IMR-90 (cell line): ENCODE measurements around the gene PRSS21. TPM values are rescaled to one million over a fixed set of nuclear protein-coding genes. Genes with fewer than 3 reads are reported as not detected.

ENCODE experiments used
- ATAC-seq: fragments of 200-7000 bp; cut with Tn5 transposase; 2 replicates; pipeline ENCODE4 v1.9.1; 2020; ENCODE audit warnings: low read depth, mild to moderate bottlenecking, moderate library complexity
- BruUV-seq: library from RNA; stranded (reverse); fragments of 400-500 nt; replicated peaks from 2 replicates; lab custom pipeline; 2021; lab: Mats Ljungman, UMichigan
- CTCF ChIA-PET: fragments of 300-600 bp; formaldehyde crosslinking; extraction: SDS; loops from one replicate; lab custom pipeline; 2021; ENCODE audit warnings: antibody characterized with exemption; lab: Yijun Ruan, JAX
- POLR2A ChIA-PET: fragments of 300-600 bp; sonication (Branson Sonifier 250); formaldehyde crosslinking; loops from one replicate; lab custom pipeline; 2022; ENCODE audit warnings: antibody characterized with exemption; ENCODE audit not compliant: unreplicated experiment; lab: Charles Lee
- DNase-seq: peaks from one replicate; pipeline ENCODE4 v3.0.0; 2013
- H2AFZ ChIP-seq: replicated peaks from 2 replicates; pipeline ENCODE3; 2013; ENCODE audit warnings: low read length, mild to moderate bottlenecking; ENCODE audit not compliant: poor library complexity
- H2AK5ac ChIP-seq: 2 replicates; pipeline ENCODE4 v1.6.1; 2013; ENCODE audit warnings: low read depth, low read length, inconsistent platforms
- H2AK9ac ChIP-seq: replicated peaks from 2 replicates; pipeline ENCODE3; 2013; ENCODE audit warnings: mild to moderate bottlenecking, low read depth, low read length, moderate library complexity; ENCODE audit not compliant: poor library complexity
- H2BK120ac ChIP-seq: 2 replicates; pipeline ENCODE4 v1.6.1; 2013; ENCODE audit warnings: low read depth, low read length, inconsistent platforms
- H2BK15ac ChIP-seq: 3 replicates; pipeline ENCODE4 v1.6.1; 2013; ENCODE audit warnings: low read depth, low read length, inconsistent platforms
- H2BK20ac ChIP-seq: 2 replicates; pipeline ENCODE4 v1.6.1; 2013; ENCODE audit warnings: low read depth, mild to moderate bottlenecking, inconsistent platforms, low read length, moderate library complexity
- H2BK5ac ChIP-seq: 2 replicates; pipeline ENCODE4 v1.6.1; 2013; ENCODE audit warnings: mild to moderate bottlenecking, low read depth, low read length, inconsistent platforms; ENCODE audit not compliant: poor library complexity, severe bottlenecking
- H3K14ac ChIP-seq: replicated peaks from 2 replicates; pipeline ENCODE4 v1.6.1; 2013; ENCODE audit warnings: low read depth, low read length, inconsistent platforms
- H3K18ac ChIP-seq: 2 replicates; pipeline ENCODE4 v1.6.1; 2013; ENCODE audit warnings: low read depth, low read length, control low read depth
- H3K23ac ChIP-seq: 2 replicates; pipeline ENCODE4 v1.6.1; 2013; ENCODE audit warnings: low read depth, low read length, inconsistent platforms
- H3K27ac ChIP-seq: 2 replicates; pipeline ENCODE4 v1.5.1; 2013; ENCODE audit warnings: mild to moderate bottlenecking, control low read depth, low read length; ENCODE audit not compliant: insufficient read depth
- H3K27me3 ChIP-seq: 2 replicates; pipeline ENCODE4 v1.6.1; 2013; ENCODE audit warnings: low read length; ENCODE audit not compliant: control insufficient read depth, insufficient read depth
- H3K36me3 ChIP-seq: 2 replicates; pipeline ENCODE4 v1.6.1; 2013; ENCODE audit warnings: low read length, mixed read lengths; ENCODE audit not compliant: control insufficient read depth, insufficient read depth
- H3K4ac ChIP-seq: 2 replicates; pipeline ENCODE4 v1.6.1; 2013; ENCODE audit warnings: low read depth, low read length, inconsistent platforms
- H3K4me1 ChIP-seq: 2 replicates; pipeline ENCODE4 v1.6.1; 2013; ENCODE audit warnings: low read length, mixed read lengths; ENCODE audit not compliant: control insufficient read depth, insufficient read depth
- H3K4me2 ChIP-seq: 2 replicates; pipeline ENCODE4 v1.6.1; 2013; ENCODE audit warnings: low read depth, mild to moderate bottlenecking, control low read depth, low read length, moderate library complexity
- H3K4me3 ChIP-seq: 2 replicates; pipeline ENCODE4 v1.5.1; 2013; ENCODE audit warnings: low read depth, mild to moderate bottlenecking, control low read depth, low read length, moderate library complexity; ENCODE audit not compliant: insufficient read depth
- H3K56ac ChIP-seq: 2 replicates; pipeline ENCODE4 v1.6.1; 2013; ENCODE audit warnings: low read length, inconsistent platforms; ENCODE audit not compliant: insufficient read depth; ENCODE audit errors: extremely low read depth
- H3K79me1 ChIP-seq, 2 experiments: 2 replicates each; pipeline ENCODE4 v1.6.1; 2013; ENCODE audit warnings: low read length in 2 of 2, inconsistent platforms in 1 of 2, low read depth in 1 of 2
- H3K9ac ChIP-seq: 2 replicates; pipeline ENCODE4 v1.6.1; 2013; ENCODE audit warnings: low read depth, low read length, control low read depth
- H3K9me1 ChIP-seq: 2 replicates; pipeline ENCODE4 v1.6.1; 2013; ENCODE audit warnings: low read length, inconsistent platforms; ENCODE audit not compliant: insufficient read depth
- H3K9me3 ChIP-seq: 2 replicates; pipeline ENCODE4 v1.6.1; 2013; ENCODE audit warnings: low read length; ENCODE audit not compliant: control insufficient read depth, insufficient read depth
- H4K20me1 ChIP-seq: 2 replicates; pipeline ENCODE4 v1.6.1; 2013; ENCODE audit warnings: low read length, inconsistent platforms; ENCODE audit not compliant: insufficient read depth
- H4K5ac ChIP-seq: 2 replicates; pipeline ENCODE4 v1.6.1; 2013; ENCODE audit warnings: mild to moderate bottlenecking, low read depth, low read length, control low read depth
- H4K8ac ChIP-seq, 2 experiments: 2 replicates each; pipeline ENCODE4 v1.6.1; 2013; ENCODE audit warnings: low read depth in 2 of 2, low read length in 2 of 2, control low read depth in 1 of 2, inconsistent platforms in 1 of 2
- H4K91ac ChIP-seq: 2 replicates; pipeline ENCODE4 v1.6.1; 2013; ENCODE audit warnings: low read depth, low read length, inconsistent platforms; ENCODE audit not compliant: insufficient read depth
- SMC3 ChIP-seq: fragments of 150-350 bp; IDR thresholded peaks from 2 replicates; pipeline ENCODE4 v1.6.1; 2016; ENCODE audit warnings: low read depth, mild to moderate bottlenecking, antibody characterized with exemption, low read length, moderate library complexity
- WGBS, 2 experiments: methylation state at CpG; one replicate each; pipeline versions ENCODE4 v1.1.5 to v1.1.7; 2013; ENCODE audit warnings: missing lambda C conversion rate in 2 of 2; ENCODE audit not compliant: insufficient read length in 1 of 2; ENCODE audit errors: extremely low coverage in 2 of 2; 5-methylcytosine and 5-hydroxymethylcytosine counted together
- dilution Hi-C: fragments of 300-500 bp; cut with HindIII; formaldehyde crosslinking; loops from one replicate; pipeline ENCODE4 v1.14.3; 2018; ENCODE audit warnings: low sequenced_read_pairs; ENCODE audit not compliant: unreplicated experiment
- in situ Hi-C: fragments of 300-500 bp; cut with MboI; formaldehyde crosslinking; loops from 3 replicates; pipeline ENCODE4 v1.14.3; 2019; ENCODE audit warnings: low sequenced_read_pairs, inconsistent platforms, mixed read lengths
- intact Hi-C: fragments of 100-400 bp; cut with micrococcal nuclease; formaldehyde crosslinking; loops from 2 replicates; pipeline ENCODE4 v1.10.0; 2022
- polyA plus RNA-seq, 3 experiments: library from polyadenylated mRNA; depleted of rRNA; stranded (reverse); fragments of >200 nt; gene quantifications; 2 replicates each; pipeline ENCODE4 v1.2.3, GENCODE V29; 2012; ENCODE audit warnings: low replicate concordance in 1 of 3
- total RNA-seq: library from RNA; depleted of rRNA; stranded (reverse); fragments of >200 nt; gene quantifications from 2 replicates; pipeline ENCODE4 v1.2.3, GENCODE V29; 2012

PRSS21 gene
- total and polyA plus RNA-seq, 2 of the 4 experiments (the other 2 are of a cell fraction) = 0.21 TPM; not detected in 1

DNA sequence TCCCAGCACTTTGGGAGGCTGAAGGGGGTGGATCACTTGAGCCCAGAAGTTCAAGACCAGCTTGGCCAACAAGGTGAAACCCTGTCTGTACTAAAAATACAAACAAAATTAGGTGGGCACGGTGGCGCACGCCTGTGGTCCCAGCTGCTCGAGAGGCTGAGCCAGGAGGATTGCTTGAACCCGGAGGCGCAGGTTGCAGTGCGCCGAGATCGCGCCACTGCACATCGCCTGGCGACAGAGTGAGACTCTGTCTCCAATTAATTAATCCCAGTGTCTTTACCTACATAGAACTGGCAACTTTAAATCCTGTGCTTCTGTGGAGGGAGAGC lies 38.4 kb upstream of the PRSS21 start:
- dilution Hi-C loops = no loop called here
- Histone ChIP-seq H2AFZ (no peak overlapping the region), H3K18ac (no peak overlapping the region), H2BK15ac (no peak overlapping the region), H2BK120ac (no peak overlapping the region), H2BK20ac (no peak overlapping the region), H3K23ac (peak overlapping the region; percentile 99; the same call in 1 of the 2 replicates), H3K9me1 (peaks cover 10% of the 10 kb centered on the region), H3K4me3 (no peak overlapping the region), H3K4me2 (no peak overlapping the region; the same call in 1 of the 2 replicates), H2AK5ac (peak overlapping the region; percentile 98; the same call in 1 of the 2 replicates), H3K4me1 (peaks cover 4% of the 10 kb centered on the region), H2AK9ac (peak overlapping the region; percentile 68), H3K9ac (no peak overlapping the region), H4K20me1 (peaks cover 25% of the 10 kb centered on the region), H2BK5ac (no peak overlapping the region), H4K5ac (no peak overlapping the region; the same call in 1 of the 2 replicates), H3K79me1 (peaks cover 16 to 56% of the 10 kb centered on the region in 2 experiments), H4K91ac (no peak overlapping the region), H3K9me3 (no peaks in the 10 kb centered on the region), H3K4ac (peak overlapping the region; percentile 99; the same call in 1 of the 2 replicates), H3K56ac (no peak overlapping the region), H3K27me3 (peaks cover 6% of the 10 kb centered on the region; the same call in 1 of the 2 replicates), H3K27ac (no peak overlapping the region), H3K36me3 (peaks cover 16% of the 10 kb centered on the region), H4K8ac (peak overlapping the region in 1 of 2 experiments; percentile 99; a peak in 2 of 4 replicates), H3K14ac (no peak overlapping the region; the same call in 1 of the 2 replicates)
- BruUV-seq = no TSS peak
- 100% methylated on average over 1 of the region's 12 CpGs; no CpG with 5 or more reads in 1 of the 2 experiments for WGBS, 2 experiments
- CTCF ChIA-PET = no interaction called here
- POLR2A ChIA-PET = no interaction called here
- TF ChIP-seq SMC3 = no peak
- intact Hi-C loops = no loop called here
- in situ Hi-C loops = no loop called here
- ATAC-seq (no peak), DNase-seq (no peak)
